ENCODE results near the gene SALL3. TPM values are rescaled to one million over a fixed set of nuclear protein-coding genes. Genes with fewer than 3 reads are reported as not detected.

Gene SALL3
- total and polyA plus RNA-seq, 2 of the 8 experiments (the other 6 are each of a cell fraction or from before 2014, with no cell fraction given) = 10.5 to 46.4 TPM

DNA sequence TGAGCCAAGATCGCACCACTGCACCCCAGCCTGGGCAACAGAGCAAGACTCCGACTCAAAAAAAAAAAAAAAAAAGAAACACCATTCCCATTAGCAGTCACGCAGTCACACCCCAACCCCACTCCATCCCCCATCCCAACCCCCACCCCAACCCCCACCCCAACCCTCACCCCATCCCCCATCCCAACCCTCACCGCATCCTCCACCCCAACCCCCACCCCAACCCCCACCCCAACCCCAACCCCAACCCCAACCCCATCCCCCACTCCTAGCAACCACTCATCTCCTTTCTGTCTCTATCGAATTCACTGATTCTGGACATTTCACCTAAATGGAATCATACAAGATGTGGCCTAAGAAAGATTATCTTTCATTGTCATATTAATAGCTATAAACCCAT, 63.7 kb downstream of the SALL3 start:
- Histone ChIP-seq H3K23ac (ENCODE audit: insufficient read length) (no peak overlapping the region), H4K8ac (ENCODE audit: extremely low read depth, insufficient read depth, low read length) (no peak overlapping the region), H4K20me1 (replicated peaks in 1 of 2; ENCODE audit: control insufficient read depth in 1 of 2, insufficient read depth in 2 of 2, low read length in 2 of 2) (no peaks in the 10 kb centered on the region), H3K4ac (replicated peaks; ENCODE audit: insufficient read length, low read depth, low read length) (no peak overlapping the region), H2BK15ac (ENCODE audit: low read length) (no peak overlapping the region), H3K14ac (ENCODE audit: insufficient read length) (no peak overlapping the region), H3K18ac (ENCODE audit: extremely low read depth, low read length) (no peak overlapping the region), H3K79me2 (ENCODE audit: control insufficient read depth in 1 of 2, insufficient read depth in 2 of 2, low read length in 2 of 2) (no peaks in the 10 kb centered on the region), H2BK12ac (ENCODE audit: low read depth, low read length) (no peak overlapping the region), H3K79me1 (ENCODE audit: low read depth, low read length) (no peaks in the 10 kb centered on the region), H4K5ac (ENCODE audit: insufficient read length, low read depth, low read length) (no peak overlapping the region), H3K27me3 (replicated peaks in 1 of 4; ENCODE audit: control insufficient read depth in 3 of 4, extremely low read depth in 1 of 4, insufficient read depth in 3 of 4, low read length in 3 of 4) (no peaks in the 10 kb centered on the region), H2BK5ac (ENCODE audit: low read depth, low read length) (no peak overlapping the region), H3K4me1 (replicated peaks in 1 of 4; ENCODE audit: control insufficient read depth in 3 of 4, insufficient read depth in 4 of 4, low read length in 3 of 4) (no peaks in the 10 kb centered on the region), H2BK120ac (replicated peaks; ENCODE audit: low read depth, low read length) (no peak overlapping the region), H3K9me3 (ENCODE audit: insufficient read depth in 2 of 2, low read depth in 1 of 2, low read length in 1 of 2) (peaks cover 4 to 18% of the 10 kb centered on the region in 2 experiments), H2BK20ac (ENCODE audit: low read length) (no peak overlapping the region), H3K23me2 (ENCODE audit: low read depth, low read length) (no peaks in the 10 kb centered on the region), H3K36me3 (ENCODE audit: control insufficient read depth in 2 of 4, insufficient read depth in 4 of 4, low read length in 3 of 4) (no peaks in the 10 kb centered on the region), H3K9ac (replicated peaks in 1 of 4; ENCODE audit: extremely low read depth in 1 of 4, low read depth in 3 of 4, low read length in 3 of 4) (no peak overlapping the region), H4K91ac (replicated peaks; ENCODE audit: insufficient read length, low read length) (no peak overlapping the region), H3K27ac (ENCODE audit: low read depth, low read length) (no peak overlapping the region), H3K56ac (replicated peaks; ENCODE audit: insufficient read length, low read depth, low read length) (no peak overlapping the region), H3K4me3 (ENCODE audit: extremely low read depth in 1 of 4, insufficient read depth in 2 of 4, low read depth in 3 of 4, low read length in 4 of 4) (no peak overlapping the region), H2AK5ac (ENCODE audit: low read depth, low read length) (no peak overlapping the region), H2AFZ (ENCODE audit: low read length) (no peak overlapping the region), H3K4me2 (ENCODE audit: insufficient read depth in 1 of 2, low read depth in 2 of 2, low read length in 2 of 2) (no peak overlapping the region)
- TF ChIP-seq HDAC6 (IDR thresholded peaks at IDR 0.05; ENCODE audit: low read depth, low read length) (no peak), RAD21 (IDR thresholded peaks at IDR 0.05 in 1 of 2, conservative IDR thresholded peaks at IDR 0.05 in 1 of 2; ENCODE audit: low read depth in 2 of 2, low read length in 2 of 2) (no peak), NANOG (IDR thresholded peaks at IDR 0.05; ENCODE audit: insufficient read depth, low read depth, low read length, poor library complexity, severe bottlenecking) (no peak), RFX5 (IDR thresholded peaks at IDR 0.05; ENCODE audit: borderline replicate concordance, low read depth, low read length) (no peak), NRF1 (IDR thresholded peaks at IDR 0.05; ENCODE audit: low read depth, low read length) (no peak)
- TF ChIP-seq, protein P1, sequence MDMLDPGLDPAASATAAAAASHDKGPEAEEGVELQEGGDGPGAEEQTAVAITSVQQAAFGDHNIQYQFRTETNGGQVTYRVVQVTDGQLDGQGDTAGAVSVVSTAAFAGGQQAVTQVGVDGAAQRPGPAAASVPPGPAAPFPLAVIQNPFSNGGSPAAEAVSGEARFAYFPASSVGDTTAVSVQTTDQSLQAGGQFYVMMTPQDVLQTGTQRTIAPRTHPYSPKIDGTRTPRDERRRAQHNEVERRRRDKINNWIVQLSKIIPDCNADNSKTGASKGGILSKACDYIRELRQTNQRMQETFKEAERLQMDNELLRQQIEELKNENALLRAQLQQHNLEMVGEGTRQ (IDR thresholded peaks at IDR 0.05; ENCODE audit: low read length) = no peak
- POLR2A ChIA-PET (ENCODE audit: partially characterized antibody) = no interaction called here
- FAIRE-seq (no peak), DNase-seq (ENCODE audit: low read depth in 1 of 2, low spot score in 2 of 2) (no peak)
- CTCF ChIA-PET (ENCODE audit: partially characterized antibody) = interaction anchor here (2.6 kb wide), 1 partner anchor 16 kb away, joined by 12 read pairs; no protein-coding TSS in a partner anchor
- 100% methylated on average over 1 of the region's 5 CpGs for WGBS, 2 experiments (ENCODE audit: extremely low coverage in 1 of 2, insufficient coverage in 1 of 2, insufficient read length in 1 of 2, insufficient replicate concordance in 2 of 2, low coverage in 1 of 2, low lambda C conversion rate in 2 of 2, missing lambda C conversion rate in 1 of 2)

All from H1 (cell line).